Measurements from ENCODE around the gene UGT1A9.

Gene UGT1A9

DNA sequence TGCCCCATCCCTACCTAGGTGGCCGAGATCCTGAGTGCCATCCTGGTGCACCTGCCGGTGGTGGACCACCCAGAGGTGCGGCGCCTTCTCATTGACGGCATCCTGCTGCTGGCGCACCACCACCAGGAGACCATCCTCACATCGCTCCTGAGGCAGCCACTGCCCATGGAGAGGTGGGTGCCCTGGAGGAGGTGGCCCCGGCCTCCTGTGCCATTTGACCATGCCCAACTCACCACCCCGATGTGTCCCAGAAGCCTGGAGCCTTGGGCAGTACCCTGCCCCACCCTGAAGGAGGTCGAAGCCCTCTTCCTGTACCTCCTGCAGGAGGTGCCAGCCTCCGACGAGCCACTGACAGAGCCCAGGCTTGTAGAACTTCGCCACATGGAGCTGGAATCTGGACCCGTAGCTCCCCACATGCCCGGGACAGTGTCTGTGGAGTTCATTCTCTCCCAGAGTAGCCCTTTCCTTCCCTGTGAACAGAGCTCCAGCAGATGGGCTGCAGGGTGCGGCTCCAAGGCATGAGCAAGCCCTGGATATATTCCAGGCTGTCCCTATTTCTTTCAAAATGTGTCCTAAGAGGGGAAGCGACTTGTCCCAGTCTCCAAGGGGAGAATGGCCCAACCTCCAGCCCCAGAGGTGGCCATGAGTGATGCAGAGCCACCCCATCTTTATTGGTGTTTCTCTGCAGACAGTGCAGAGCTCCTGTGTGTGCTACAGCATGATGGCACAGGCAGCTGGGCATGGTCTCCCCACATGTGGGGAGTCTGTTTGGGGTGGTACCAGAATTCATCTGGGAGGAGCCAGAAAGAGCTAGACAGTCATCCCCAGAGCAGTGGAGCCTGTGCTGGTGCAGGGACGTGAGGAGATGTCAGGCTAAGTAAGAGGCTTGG is 148.4 kb downstream of the UGT1A9 start:
- DNase-seq = no peak

GRCh38 chr2:233820774-233821105 is 149.0 kb downstream of the UGT1A9 start:
- DNase-seq = no peak

GRCh38 chr2:233821196-233821595 is 149.5 kb downstream of the UGT1A9 start:
- no peak for DNase-seq

DNA sequence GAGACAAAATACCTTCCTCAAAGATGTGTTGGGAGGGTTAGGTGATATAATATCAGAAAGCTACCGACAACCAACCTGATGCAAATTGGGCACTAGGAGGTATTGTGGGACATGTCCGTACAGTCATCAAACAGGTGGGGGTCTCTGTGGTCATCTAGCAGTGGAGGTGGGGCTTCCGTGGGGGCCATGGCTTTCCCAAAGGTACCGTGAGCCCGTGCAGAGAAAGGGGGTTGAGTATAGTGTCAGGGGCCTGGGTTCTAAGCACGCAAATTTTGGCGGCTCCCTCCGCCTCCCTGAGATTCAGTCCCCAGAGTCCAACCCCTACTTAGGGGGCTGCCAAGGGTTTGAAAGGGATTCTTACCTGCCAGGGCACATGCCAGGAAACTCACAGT is 150.0 kb downstream of the UGT1A9 start:
- DNase-seq = no peak

DNA sequence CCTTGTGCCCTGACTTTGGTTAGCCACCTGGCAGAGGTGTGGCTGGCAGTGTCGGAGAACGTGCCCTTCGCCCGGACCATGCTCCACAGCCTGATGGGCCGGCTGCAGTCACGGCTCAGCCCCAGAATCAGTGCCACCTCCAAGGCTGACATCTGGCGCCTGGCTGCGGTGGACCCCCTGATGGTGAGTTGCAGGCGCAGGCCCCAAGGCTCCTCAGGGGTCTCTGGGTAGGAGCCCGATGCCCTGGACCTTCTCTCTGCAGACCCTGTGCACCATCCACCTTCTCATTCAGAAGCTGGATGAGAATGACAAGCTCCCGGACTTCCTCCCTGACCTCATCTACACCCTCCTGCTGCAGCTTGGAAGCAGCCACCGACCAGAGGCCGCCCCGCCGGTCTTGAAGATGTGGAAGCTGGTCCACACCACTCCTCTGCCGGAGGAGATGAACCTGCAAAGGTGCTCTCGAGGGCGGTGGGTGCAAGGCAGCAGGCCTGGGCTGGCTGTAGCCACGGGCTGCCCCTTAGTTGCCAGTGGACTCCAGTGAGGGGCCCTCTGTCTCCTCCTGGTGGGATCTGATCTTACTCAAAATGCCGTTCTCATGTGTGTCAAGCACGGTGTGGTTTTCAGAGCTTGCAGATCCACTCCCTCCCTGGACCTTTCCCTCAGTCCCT is 150.5 kb downstream of the UGT1A9 start:
- DNase-seq = no peak

Data from activated T-cell treated with anti-CD3 and anti-CD28 coated beads, Interleukin-2, amount 50 U/mL, for 48 hours (primary cell).